Epithelial cell of esophagus (primary cell): Measurements from ENCODE around the gene PRTFDC1.
"Not testable (repeated sequence)": the region's sequence is repeated elsewhere in the genome, so short reads cannot be mapped to it uniquely, and the experiment has no call there.

Source experiments
- DNase-seq: peaks from one replicate; pipeline ENCODE4 v3.0.0; 2010; ENCODE audit warnings: low read depth
- H3K4me3 ChIP-seq: 2 replicates; pipeline ENCODE4 v1.5.1; 2011; ENCODE audit warnings: mild to moderate bottlenecking, low read length, control low read depth
- CTCF ChIP-seq: IDR thresholded peaks from 2 replicates; pipeline ENCODE4 v1.5.1; 2011; ENCODE audit warnings: low read depth, mild to moderate bottlenecking, low read length, control low read depth, inconsistent platforms; ENCODE audit not compliant: insufficient read depth; ENCODE audit errors: missing control alignments

Gene PRTFDC1

GRCh38 chr10:24925799-24926198 is 26.6 kb downstream of the PRTFDC1 start:
- DNase-seq = no peak
- no peak overlapping the region for H3K4me3 ChIP-seq
- TF ChIP-seq CTCF = no peak

GRCh38 chr10:24924483-24924882 is 27.9 kb downstream of the PRTFDC1 start:
- not testable (repeated sequence) for DNase-seq

GRCh38 chr10:24922222-24922868 is 30.1 kb downstream of the PRTFDC1 start:
- DNase-seq = peak; percentile 35
- not testable (repeated sequence) for H3K4me3 ChIP-seq

More at GRCh38 chr10:24924483-24924882, 27.9 kb downstream of the PRTFDC1 start:
- not testable (repeated sequence) for H3K4me3 ChIP-seq

- peak; percentile 79 for DNase-seq
- no peak overlapping the region for H3K4me3 ChIP-seq
- no peak for TF ChIP-seq CTCF
Measured at GRCh38 chr10:24920907-24921881, 31.2 kb downstream of the PRTFDC1 start.

- not testable (repeated sequence) for DNase-seq, H3K4me3 ChIP-seq
Measured at GRCh38 chr10:24920192-24920591, 32.2 kb downstream of the PRTFDC1 start.

GRCh38 chr10:24919629-24920028 is 32.8 kb downstream of the PRTFDC1 start:
- H3K4me3 ChIP-seq, DNase-seq: not testable (repeated sequence)

GRCh38 chr10:24917979-24918378 is 34.4 kb downstream of the PRTFDC1 start:
- TF ChIP-seq CTCF = no peak

GRCh38 chr10:24917493-24917892 is 34.9 kb downstream of the PRTFDC1 start:
- no peak overlapping the region for H3K4me3 ChIP-seq
- no peak for TF ChIP-seq CTCF
- DNase-seq = no peak

More at GRCh38 chr10:24917979-24918378, 34.4 kb downstream of the PRTFDC1 start:
- DNase-seq = no peak
- no peak overlapping the region for H3K4me3 ChIP-seq

- DNase-seq = no peak
- no peak for TF ChIP-seq CTCF
- no peak overlapping the region for H3K4me3 ChIP-seq
Measured at GRCh38 chr10:24916365-24916764, 36.0 kb downstream of the PRTFDC1 start.
